K562 (cell line): ENCODE results near the gene ADNP. TPM values are rescaled to one million over a fixed set of nuclear protein-coding genes. Genes with fewer than 3 reads are reported as not detected.

Experiments
- ARID3A ChIP-seq: IDR thresholded peaks from 2 replicates; pipeline ENCODE4 v1.6.1; 2012; ENCODE audit warnings: low read depth, low read length, improper control_type of control experiment, borderline replicate concordance
- BCOR ChIP-seq: fragments of 450-650 bp; IDR thresholded peaks from 2 replicates; pipeline ENCODE4 v1.6.1; 2016
- CBFA2T3 ChIP-seq: fragments of 450-650 bp; IDR thresholded peaks from 2 replicates; pipeline ENCODE4 v1.6.1; 2017
- CBX5 ChIP-seq: IDR thresholded peaks from 2 replicates; pipeline ENCODE4 v1.6.1; 2014; ENCODE audit warnings: low read depth, borderline replicate concordance
- CCNT2 ChIP-seq: IDR thresholded peaks from 2 replicates; pipeline ENCODE4 v1.6.1; 2011; ENCODE audit warnings: borderline replicate concordance, low read depth, mild to moderate bottlenecking, moderate library complexity, mixed read lengths, low read length; ENCODE audit not compliant: insufficient read length; ENCODE audit errors: extremely low read depth
- CREBBP ChIP-seq: IDR thresholded peaks from one replicate; pipeline ENCODE4 v1.6.1; 2012; ENCODE audit warnings: low read depth, mild to moderate bottlenecking, control low read depth, inconsistent platforms, low read length
- EP300 ChIP-seq: IDR thresholded peaks from 2 replicates; pipeline ENCODE4 v1.6.1; 2012; ENCODE audit warnings: low read length, improper control_type of control experiment
- MED1 ChIP-seq: sonication (generic); formaldehyde crosslinking; IDR thresholded peaks from 2 replicates; pipeline ENCODE4 v1.8.1; 2023; ENCODE audit warnings: missing genetic modification reagents, borderline replicate concordance
- PHF21A ChIP-seq: fragments of 450-650 bp; IDR thresholded peaks from 2 replicates; pipeline ENCODE4 v1.6.1; 2017; ENCODE audit warnings: low read depth, borderline replicate concordance
- RBM22 ChIP-seq: fragments of 200-400 bp; formaldehyde crosslinking; IDR thresholded peaks from 2 replicates; pipeline ENCODE4 v1.6.1; 2018; ENCODE audit warnings: low read length, low read depth; ENCODE audit not compliant: poor library complexity, severe bottlenecking
- RBM39 ChIP-seq: fragments of 200-400 bp; formaldehyde crosslinking; optimal IDR thresholded peaks from 2 replicates; pipeline ENCODE3; 2018; ENCODE audit warnings: low read depth, low read length
- RFX1 ChIP-seq: fragments of 450-650 bp; IDR thresholded peaks from 2 replicates; pipeline ENCODE4 v1.6.1; 2016; ENCODE audit warnings: mild to moderate bottlenecking, moderate library complexity
- RNF2 ChIP-seq: sonication (generic); IDR thresholded peaks from 2 replicates; pipeline ENCODE4 v1.6.1; 2016
- SIRT6 ChIP-seq: IDR thresholded peaks from one replicate; pipeline ENCODE4 v1.6.1; 2012; ENCODE audit warnings: low read depth, mild to moderate bottlenecking, control low read depth, inconsistent platforms, low read length, moderate library complexity
- SMARCA4 ChIP-seq: fragments of 450-650 bp; IDR thresholded peaks from 2 replicates; pipeline ENCODE4 v1.6.1; 2016
- TAL1 ChIP-seq: fragments of 450-650 bp; IDR thresholded peaks from 2 replicates; pipeline ENCODE4 v1.6.1; 2016; ENCODE audit warnings: mild to moderate bottlenecking
- ZBTB43 ChIP-seq: sonication (generic); formaldehyde crosslinking; IDR thresholded peaks from 2 replicates; pipeline ENCODE4 v1.8.0; 2023; ENCODE audit warnings: mild to moderate bottlenecking, missing genetic modification reagents
- ZNF347 ChIP-seq: fragments of 450-650 bp; formaldehyde crosslinking; IDR thresholded peaks from 2 replicates; pipeline ENCODE4 v1.4.0; 2020; ENCODE audit warnings: low read depth, mild to moderate bottlenecking, moderate library complexity
- ZNF583 ChIP-seq: fragments of 250-450 bp; sonication (Bioruptor Pico); IDR thresholded peaks from 2 replicates; pipeline ENCODE4 v1.4.0; 2020
- ZNF655 ChIP-seq: fragments of 250-450 bp; sonication (Bioruptor Pico); IDR thresholded peaks from 2 replicates; pipeline ENCODE4 v1.5.0; 2021
- ZNF79 ChIP-seq: fragments of 250-450 bp; sonication (Bioruptor Pico); IDR thresholded peaks from 2 replicates; pipeline ENCODE4 v1.4.0; 2020; ENCODE audit warnings: low read depth, mild to moderate bottlenecking, moderate library complexity
- polyA plus RNA-seq, 8 experiments: library from polyadenylated mRNA; depleted of rRNA in 4 of 8; stranded (reverse) in 5 of 8; unstranded in 3 of 8; fragments of >200 nt; fragmentation: Nextera tagmentation in 2 of 8; fragmentation: Illumina TruSeq in 1 of 8; extraction: Ambion mirVana in 2 of 8; extraction: Trizol in 1 of 8; gene quantifications; 2 replicates each; pipeline versions ENCODE4 v1.2.1 to v1.2.3, GENCODE V29; 2011 to 2014; ENCODE audit warnings: inconsistent platforms in 1 of 8, missing spikeins in 1 of 8
- total RNA-seq, 7 experiments: library from RNA; depleted of rRNA in 6 of 7; stranded (reverse); fragments of >200 nt in 6 of 7; fragmentation: Illumina TruSeq in 2 of 7; extraction: Trizol in 2 of 7; gene quantifications; 2 replicates each; pipeline versions ENCODE4 v1.2.1 to v1.2.3, GENCODE V29; 2011 to 2021; ENCODE audit warnings: low replicate concordance in 1 of 7
- TF ChIP-seq, protein P1 (sequence below), 2 experiments: fragments of 450-650 bp in 1 of 2; sonication (generic) in 1 of 2; formaldehyde crosslinking in 1 of 2; IDR thresholded peaks in 1 of 2; conservative IDR thresholded peaks in 1 of 2; 2 replicates each; pipeline versions ENCODE4 v1.6.1 to v1.8.1; 2016 to 2023; ENCODE audit warnings: mild to moderate bottlenecking in 2 of 2, moderate library complexity in 2 of 2, inconsistent platforms in 1 of 2, missing genetic modification reagents in 1 of 2
- TF ChIP-seq, protein P2 (sequence below): fragments of 450-650 bp; formaldehyde crosslinking; IDR thresholded peaks from 2 replicates; pipeline ENCODE4 v1.4.0; 2020; ENCODE audit warnings: mild to moderate bottlenecking

ADNP gene
- total and polyA plus RNA-seq, 9 of the 15 experiments (the other 6 are each of a cell fraction or from before 2014, with no cell fraction given): 17.8 to 59.9 (median 25.3) TPM

- TF ChIP-seq ZNF347 (CRISPR knock-in tag) (no peak), ZBTB43 (CRISPR knock-in tag) (no peak), RBM22 (no peak), CBX5 (no peak), RNF2 (no peak), BCOR (no peak), ARID3A (no peak), ZNF583 (CRISPR knock-in tag) (no peak), CCNT2 (no peak), CREBBP (no peak), ZNF79 (CRISPR knock-in tag) (no peak), EP300 (0 out of 2 replicates have a peak, but pooled peaks have one; percentile 5), ZNF655 (CRISPR knock-in tag) (no peak), CBFA2T3 (peak; percentile 35; the same call in 1 of the 2 replicates), MED1 (CRISPR knock-in tag) (no peak), TAL1 (peak; percentile 45; the same call in 1 of the 2 replicates), SIRT6 (no peak), SMARCA4 (0 out of 2 replicates have a peak, but pooled peaks have one; percentile 26), RFX1 (peak; percentile 86), PHF21A (no peak), RBM39 (no peak)
- TF ChIP-seq, protein P1, sequence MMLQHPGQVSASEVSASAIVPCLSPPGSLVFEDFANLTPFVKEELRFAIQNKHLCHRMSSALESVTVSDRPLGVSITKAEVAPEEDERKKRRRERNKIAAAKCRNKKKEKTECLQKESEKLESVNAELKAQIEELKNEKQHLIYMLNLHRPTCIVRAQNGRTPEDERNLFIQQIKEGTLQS (IDR thresholded peaks at IDR 0.05): peak; percentile 41; the same call in 1 of the 2 replicates
- TF ChIP-seq, protein P1 (CRISPR knock-in tag; conservative IDR thresholded peaks at IDR 0.05): no peak
- TF ChIP-seq, protein P2, sequence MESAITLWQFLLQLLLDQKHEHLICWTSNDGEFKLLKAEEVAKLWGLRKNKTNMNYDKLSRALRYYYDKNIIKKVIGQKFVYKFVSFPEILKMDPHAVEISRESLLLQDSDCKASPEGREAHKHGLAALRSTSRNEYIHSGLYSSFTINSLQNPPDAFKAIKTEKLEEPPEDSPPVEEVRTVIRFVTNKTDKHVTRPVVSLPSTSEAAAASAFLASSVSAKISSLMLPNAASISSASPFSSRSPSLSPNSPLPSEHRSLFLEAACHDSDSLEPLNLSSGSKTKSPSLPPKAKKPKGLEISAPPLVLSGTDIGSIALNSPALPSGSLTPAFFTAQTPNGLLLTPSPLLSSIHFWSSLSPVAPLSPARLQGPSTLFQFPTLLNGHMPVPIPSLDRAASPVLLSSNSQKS (CRISPR knock-in tag): no peak
These were observed 10.2 kb downstream of the ADNP start (continued) for GRCh38 chr20:50920997-50921396.
